TTC549 (cell line): ENCODE measurements around the gene SHROOM2.

ENCODE experiments used
- FAIRE-seq: peaks from 2 replicates; lab custom pipeline; 2012; peaks lifted over from hg19 to GRCh38; lab: Jason Lieb, UNC

The SHROOM2 gene

DNA sequence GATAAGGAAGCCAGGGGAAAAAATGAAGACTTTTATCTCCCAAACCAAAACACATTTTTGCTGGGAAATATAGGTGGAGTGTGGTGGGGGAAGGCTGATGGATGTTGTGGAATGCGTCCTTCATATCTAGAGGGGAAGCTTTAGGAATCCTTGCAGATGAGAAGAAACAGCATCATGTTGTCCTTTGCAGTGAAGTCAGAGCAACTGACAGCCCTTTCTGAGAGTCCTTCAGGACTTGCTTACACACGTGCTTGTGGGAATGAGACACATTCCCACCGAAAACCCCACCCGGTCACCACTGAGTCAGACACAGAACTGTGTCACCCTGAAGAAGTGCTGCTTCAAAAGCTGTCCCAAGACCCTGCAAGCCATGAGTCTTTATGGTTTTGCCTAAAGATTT lies 81.5 kb downstream of the SHROOM2 start:
- FAIRE-seq = no peak

DNA sequence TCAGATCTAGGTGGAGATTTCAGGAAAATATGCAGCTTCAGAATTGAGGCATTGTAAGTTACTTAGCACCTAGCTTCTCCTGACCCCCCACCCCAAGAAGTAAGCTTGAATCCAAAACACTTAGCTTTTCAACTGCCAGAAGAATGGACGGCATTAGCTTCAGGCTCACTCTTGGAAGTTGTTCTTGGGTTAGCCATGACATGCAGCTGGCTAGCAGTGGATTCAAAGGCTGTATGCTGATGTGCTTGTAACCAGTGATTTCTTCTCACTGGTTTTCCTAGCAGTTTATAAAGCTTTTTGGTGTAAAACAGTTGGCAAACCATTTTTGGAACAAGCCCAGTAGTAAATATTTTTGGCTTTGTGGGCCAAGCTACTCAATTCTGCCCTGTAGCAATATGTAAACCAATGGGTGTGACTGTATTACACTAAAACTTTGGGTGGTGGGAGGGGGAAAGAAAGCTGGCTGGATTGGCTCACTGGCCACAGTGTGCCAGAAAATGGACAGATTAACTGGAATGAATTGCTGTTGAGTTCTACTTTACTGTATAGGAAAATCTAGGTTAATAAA lies 85.6 kb downstream of the SHROOM2 start:
- FAIRE-seq = no peak

DNA sequence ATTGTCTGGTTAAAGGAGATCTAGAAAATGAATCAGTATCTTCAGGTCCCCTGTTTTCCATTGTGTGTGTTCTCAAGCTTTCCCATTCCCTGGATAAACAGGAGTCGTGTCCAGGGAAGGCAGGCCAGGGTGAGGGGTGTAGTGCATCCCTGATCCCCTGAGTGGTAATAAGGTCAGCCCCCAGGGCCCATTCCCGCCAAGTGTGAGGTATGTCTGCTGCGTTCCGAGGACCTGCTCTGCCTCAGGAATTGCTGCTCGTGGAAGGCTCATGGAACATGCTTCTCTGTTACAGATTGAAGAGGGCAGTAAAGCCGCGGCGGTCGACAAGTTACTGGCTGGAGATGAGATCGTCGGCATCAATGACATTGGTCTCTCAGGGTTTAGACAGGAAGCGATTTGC lies 87.1 kb downstream of the SHROOM2 start:
- no peak for FAIRE-seq

DNA sequence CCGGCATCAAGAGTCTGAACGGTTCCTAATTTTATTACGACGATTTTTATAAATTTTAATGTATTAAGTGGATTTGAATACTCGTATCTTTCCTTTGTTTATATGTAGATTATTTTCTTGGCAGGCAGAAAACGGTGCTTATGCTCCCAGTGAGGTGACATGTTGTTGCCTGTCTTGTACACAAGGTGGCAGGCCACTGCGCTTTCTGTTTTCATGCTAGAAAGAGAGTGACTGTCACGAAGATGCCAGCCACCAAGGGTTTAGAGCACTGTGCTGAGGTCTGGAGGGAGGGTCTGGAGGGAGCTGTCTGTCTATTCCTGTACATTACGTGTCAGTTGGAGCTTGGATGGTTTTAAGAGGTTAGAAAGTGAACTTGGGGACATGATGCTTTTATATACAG lies 87.7 kb downstream of the SHROOM2 start:
- no peak for FAIRE-seq

DNA sequence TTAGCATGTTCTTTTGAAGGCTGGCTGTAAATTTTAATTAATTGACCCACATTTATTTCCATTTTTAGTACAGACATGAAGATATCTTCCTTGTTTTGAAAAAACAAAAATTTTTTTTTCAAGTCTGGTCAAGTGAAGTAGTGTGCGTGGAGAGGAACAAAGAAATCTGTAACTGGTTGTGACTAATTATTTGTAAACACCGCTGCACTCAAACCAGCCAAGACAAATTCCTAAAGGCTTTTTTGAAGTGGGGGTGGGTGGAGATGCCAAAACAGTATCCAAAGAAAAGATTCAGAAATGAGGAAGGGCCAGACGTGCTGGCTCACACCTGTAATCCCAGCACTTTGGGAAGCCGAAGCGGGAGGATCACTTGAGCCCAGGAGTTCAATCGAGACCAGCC lies 88.3 kb downstream of the SHROOM2 start:
- no peak for FAIRE-seq

DNA sequence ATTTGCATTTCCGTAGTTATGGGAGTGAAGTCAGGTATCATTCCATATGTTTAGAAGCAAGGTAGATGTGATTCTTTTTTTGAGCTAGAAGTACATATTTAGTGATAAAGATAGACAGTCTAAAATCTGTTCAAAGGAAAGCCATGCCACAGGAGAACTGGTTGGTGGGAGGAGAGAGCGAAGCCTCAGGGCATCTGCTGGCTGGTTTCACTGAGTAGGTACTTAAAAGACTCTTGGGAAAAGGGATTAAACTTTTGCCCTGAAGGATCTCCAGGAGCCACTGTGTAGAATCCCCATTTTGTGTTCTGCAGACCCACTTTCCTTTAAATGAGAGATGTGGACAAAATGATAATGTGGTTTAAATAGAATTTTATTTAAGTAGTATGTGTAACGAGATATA lies 89.6 kb downstream of the SHROOM2 start:
- no peak for FAIRE-seq

DNA sequence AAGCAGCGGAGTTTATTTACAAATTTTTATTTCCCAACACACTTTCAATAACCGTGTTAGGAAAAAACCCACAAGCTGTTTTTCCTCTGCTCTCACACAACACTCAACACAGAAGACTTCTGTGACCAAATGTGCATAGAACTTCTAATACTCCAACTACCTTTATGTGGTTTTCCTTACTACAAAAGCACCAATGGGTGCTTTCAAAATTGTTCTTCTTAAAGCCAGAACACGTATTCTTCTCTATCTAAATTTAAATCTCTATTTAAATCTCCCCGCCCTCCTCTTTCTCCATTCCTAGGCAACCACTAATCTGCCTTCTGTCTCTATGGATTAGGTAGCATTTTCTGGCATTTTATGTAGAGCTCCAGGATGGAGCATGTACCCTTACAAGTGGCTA lies 90.0 kb downstream of the SHROOM2 start:
- FAIRE-seq = no peak

DNA sequence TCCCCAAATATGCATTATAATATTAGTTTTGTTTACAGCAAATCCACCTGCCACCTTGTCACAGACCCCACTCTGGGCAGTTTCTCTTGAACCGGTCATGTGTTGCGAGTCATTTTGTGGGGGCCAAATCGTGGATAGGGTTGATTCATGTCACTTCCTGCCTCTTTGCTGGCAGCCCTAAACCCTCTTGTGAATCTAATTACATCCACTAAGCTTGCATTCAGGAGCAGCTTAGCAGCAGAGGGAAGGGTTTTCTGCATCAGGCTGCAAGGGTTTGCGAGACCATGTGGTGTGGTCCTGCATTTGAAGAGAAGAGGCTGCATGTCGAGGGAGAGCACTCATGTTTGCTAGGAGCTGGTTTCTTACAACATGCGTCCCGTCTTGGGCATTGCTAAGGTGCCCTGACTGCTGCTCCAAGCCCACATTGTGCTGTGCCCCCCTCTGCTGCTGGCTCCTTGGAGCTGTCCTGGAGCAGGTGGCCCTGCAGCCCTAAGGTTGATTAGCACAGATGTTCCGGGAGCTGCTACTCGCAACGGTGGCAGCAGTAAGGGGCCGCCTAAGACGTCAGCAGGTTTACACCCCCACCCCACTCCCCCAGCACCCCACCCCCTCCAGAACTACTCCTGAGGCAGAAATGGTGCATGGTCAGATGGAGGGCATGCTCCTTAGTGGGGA lies 92.1 kb downstream of the SHROOM2 start:
- FAIRE-seq = no peak

DNA sequence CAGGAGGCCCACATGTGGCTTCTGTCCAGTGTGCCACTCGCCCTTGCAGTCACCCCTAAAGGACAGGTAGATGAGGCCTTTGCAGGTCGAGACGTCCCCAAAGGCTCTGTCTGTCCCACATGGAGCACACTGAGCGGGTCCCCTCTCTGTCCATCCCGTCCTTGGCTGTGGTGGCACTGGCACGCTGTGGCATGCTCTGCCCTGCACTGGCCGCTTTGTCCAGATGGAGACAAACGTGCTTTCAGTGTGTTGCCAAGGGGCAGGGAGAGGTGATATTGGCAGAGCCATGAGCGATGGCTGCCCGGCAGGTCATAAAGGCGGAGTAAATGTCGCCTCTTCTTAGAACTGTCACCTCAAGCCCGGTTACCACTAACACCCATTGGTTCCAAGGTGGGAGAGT lies 94.0 kb downstream of the SHROOM2 start:
- no peak for FAIRE-seq

DNA sequence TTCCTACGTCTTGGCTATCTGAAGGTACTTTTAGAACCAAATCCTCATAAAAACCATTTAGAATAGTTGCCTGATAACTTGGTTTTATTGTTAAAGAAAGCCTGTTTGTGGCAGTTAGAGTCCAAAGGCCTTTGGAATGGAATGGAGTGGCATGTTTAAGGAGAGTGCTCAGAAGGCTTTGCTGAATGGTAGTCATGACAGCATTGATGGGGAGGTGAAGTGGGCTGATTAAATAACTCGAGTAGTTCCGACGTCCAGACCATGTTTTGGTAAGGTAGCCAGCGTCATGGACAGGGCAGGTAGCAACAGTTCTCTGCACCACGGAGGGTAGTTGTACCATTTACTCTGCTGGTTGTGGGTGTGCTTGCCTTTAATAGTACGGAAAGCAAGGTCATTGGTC lies 94.6 kb downstream of the SHROOM2 start:
- FAIRE-seq = no peak

DNA sequence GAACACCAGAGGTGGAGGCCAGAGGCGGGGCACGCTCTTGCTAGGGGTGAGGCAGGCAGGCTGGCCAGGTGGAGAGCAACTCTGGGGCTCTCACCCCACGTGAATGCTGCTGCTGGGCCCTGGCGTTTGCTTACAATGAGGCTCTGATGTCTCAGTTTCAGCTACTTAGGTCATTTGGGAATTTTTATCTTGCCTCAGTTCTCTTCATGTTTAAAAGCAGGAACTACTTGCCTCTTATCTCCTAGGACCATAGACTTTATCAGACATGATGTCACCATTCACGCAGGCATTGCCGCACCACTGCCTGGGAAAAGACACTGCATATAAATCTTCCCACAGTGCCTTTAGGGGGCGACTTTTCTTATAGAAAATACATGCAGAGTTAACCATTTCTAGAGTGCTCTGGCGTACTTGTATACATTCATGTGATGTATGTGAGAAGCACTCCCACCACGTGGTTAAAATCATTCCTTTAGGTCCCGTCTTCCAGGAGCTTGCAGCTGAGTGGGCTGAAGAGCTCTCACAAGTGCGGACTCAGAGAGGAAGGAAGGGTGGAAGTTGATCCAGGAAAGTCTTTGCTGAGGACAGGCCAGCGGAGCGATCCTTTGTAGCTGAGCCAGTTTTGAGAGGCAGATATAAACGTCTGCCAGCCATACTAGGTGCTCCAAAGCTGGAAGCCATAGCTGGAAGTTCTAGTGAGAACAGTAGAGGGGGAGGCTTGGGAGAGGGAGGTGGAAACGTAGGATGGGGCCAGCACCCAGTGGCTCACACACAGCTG lies 96.6 kb downstream of the SHROOM2 start:
- no peak for FAIRE-seq

DNA sequence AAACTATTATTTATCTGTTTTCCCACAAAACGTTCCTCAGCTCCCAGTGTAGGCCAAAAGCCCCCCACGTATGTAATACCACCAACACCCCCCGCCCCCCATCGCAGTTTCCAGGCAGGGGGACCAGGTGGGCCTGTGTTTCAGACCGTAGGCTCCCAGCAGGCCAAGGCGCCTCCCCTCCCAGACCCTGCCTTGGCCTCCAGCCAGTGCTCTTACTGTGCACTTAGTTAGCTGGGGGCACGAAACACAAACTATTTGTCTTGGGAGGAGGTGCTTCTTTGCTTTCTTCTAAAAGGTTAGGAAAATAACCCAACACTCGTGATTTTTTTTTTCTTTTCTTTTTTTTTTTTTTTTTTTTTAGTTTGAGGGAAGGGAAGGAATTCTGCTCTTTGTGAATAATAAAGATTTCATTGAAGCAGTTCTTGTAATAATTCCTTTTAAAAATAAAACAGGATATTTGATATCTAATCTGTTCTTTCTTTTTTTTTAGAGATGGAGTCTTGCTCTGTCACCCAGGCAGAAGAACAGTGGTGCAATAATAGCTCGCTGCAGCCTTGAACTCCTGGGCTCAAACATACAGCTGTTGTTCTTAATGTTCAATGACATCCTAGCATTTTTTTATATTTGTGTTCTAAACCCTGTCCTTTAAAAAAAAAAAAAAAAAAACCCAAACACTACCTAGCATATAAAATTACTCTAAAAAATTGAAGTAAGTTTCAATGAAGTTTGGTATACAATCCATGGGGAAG lies 98.0 kb downstream of the SHROOM2 start:
- no peak for FAIRE-seq

DNA sequence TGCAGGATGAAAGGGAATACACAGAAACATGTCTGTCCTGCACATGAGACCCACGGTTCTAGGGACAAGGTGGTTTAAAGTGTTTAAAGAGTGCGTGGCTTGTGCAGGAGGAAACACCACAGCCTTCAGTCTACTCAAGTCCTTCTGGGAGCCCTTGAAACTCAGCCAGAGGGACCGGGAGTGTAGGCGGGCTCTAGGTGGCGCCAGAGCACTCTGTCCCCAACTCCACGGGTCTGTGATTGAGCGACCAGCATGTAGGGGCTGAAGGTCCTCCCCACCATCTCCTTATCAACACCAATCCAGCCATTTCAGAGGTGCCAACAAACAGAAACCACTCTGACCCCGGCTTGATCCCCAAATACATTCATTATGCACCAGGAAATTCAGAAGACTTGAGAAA lies 98.9 kb downstream of the SHROOM2 start:
- no peak for FAIRE-seq

DNA sequence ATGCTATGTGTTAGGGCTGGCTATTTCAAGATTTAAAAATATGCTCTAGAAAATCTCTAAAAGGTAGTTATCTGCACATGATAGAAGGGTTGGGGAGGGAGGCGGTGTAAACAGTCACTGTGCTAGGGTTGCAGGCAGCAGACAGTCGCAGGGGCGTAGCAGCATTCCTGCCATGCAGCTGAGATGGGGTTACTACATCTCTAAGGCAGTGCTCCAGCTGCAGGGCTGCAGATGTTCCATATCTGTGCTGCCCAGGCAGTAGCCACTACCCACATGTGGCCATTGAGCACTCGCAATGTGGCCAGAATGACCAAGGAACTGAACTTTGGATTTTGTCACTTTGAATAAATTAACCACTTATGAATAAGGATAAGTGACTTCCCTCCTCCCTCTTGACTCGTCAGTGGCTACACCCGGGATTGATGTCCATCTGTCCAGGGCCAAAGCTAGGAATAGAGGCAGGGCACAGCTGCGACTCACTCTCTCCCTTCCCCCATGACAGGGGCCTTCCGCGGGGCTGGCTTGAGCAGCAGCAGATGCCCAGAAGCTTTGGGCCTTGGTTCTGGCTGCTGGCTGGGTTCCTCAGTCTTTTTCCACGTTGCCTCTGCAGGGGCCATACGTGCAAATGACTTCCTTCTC lies 101.5 kb downstream of the SHROOM2 start:
- no peak for FAIRE-seq

DNA sequence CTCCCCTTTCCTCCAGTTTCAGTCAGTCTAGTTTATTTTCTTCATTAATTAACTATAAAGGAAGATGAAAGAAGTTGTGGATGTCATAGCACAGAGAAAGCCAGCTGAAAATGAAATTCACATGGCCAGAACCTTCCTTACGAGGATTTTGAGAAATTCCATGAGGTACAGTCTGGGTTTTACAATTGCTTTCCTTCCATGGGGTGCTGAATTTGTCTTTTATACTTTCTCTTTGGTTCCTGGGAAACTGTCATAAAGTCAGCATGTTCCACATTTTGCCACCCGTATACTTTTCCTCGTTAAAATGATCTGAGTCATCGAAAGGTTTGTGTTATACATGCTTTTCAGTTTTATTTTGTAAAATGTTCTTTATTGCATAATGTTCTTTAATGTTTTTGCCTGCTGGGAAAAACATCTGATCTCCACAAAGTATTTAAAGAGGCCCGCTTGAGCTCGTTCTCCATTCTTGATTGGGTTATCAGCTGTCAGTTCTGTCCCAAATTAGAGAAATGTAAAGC lies 102.8 kb downstream of the SHROOM2 start:
- no peak for FAIRE-seq

DNA sequence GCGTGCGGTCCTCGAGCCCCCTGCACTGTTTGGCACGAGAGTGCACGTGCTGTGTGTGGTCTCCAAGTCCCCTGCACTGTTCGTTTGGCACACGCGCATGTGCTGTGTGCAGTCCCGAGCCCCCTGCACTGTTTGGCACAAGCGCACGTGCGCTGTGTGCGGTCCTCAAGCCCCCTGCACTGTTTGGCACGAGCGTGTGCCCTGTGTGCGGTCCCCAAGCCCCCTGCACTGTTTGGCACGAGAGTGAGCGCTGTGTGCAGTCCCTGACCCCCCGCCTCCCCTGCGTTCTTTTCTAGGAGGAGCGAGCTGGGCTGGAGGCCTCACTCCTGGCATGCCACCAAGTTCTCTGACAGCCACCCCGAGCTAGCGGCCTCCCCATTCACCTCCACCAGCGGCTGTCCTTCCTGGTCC lies 104.5 kb downstream of the SHROOM2 start:
- no peak for FAIRE-seq

DNA sequence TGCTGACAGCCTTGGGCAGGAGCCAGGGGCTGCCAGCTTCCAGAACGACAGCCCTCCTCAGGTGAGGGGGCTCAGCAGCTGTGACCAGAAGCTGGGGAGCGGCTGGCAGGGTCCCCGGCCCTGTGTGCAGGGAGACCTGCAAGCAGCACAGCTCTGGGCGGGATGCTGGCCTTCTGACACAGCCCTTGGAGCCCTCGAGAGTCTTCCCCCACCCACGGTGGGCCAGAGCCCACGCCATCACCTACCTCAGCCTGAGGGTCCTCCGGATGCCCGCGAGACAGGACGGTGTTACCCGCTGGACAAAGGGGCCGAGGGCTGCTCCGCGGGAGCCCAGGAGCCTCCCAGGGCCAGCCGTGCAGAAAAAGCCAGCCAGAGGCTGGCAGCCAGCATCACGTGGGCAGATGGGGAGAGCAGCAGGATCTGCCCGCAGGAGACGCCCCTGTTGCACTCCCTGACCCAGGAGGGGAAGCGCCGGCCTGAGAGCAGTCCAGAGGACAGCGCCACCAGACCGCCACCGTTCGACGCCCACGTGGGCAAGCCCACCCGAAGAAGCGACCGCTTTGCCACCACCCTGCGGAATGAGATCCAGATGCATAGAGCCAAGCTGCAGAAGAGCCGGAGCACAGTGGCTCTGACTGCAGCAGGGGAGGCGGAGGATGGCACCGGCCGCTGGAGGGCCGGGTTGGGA lies 109.1 kb downstream of the SHROOM2 start:
- no peak for FAIRE-seq

DNA sequence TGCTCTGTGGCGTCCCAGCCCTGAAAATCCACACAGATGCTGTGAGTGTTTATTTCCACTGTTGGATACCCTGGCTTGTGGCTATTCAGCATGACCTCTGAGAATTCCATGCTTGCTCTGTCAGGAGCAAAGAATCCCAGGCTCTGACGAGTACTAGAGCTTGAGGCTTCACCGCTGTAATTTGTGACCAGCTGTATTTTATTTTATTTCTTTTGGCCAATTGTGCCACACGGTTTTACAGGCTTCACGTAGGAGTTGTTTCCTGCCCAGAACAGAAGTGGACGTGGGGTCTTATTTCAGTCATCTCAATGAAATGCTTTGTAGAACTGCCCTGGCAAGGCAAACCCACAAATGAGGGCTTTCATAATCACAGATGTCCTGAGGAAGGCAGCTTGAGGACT lies 111.5 kb downstream of the SHROOM2 start:
- no peak for FAIRE-seq

DNA sequence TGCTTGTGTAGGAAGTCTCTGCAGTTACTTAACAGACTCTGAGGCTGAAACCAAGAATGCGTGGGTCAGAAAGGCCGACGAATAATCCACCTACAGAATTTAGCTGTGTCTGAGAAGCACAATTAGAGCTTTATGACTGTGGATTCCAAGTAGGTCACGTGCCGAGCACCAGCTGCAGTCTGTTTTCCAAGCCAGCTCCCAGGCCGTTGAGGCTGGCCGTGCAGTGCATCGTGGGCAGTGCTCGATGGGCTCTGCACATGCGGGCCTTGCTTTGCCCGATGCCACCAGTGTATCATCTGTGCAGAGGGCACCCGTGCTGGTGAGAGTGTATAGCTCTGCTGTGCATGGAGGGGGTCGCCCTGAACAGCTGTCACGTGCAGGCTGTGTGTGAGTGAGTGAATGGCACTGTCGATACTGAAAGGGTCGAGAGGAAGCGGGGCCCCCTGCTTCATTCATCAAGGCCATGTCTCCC lies 113.4 kb downstream of the SHROOM2 start:
- no peak for FAIRE-seq

DNA sequence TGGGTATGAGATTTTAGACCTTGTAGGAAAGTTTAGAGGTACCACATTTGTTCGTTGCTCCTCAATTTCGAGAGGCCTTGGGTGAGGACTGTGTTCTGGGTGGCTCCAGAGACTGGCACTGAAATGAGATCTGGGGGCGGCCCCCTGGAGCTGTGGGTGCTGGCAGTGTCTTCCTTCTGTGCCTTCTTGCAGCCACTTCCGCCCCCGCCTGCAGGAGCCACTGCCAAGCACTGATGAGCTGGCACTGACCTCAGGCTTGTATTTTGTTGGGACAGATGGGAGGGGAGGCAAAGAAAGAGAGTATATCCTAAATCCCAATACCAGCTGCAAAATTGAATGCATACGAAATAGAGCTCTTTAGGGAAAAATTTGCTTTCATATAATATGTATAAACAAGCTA lies 116.4 kb downstream of the SHROOM2 start:
- FAIRE-seq = no peak

DNA sequence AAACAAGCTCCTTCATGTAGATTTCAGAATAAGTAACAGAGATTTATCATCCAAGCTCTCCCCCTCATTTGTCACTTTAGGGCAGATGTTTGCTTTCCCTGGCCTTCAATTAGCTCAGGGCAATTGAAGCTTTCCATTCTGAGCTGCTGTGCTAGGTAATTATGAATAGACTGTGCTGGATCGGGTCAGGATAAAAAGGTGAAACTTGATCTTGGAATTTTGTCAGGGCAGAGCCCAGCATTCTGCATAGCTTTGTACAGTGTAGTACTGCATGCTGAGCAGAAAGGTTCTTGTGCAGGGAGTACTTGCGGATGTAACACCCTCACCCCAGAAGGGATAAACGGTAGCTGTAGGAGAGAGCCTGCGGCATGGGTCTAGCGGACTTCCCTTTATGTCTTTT lies 116.9 kb downstream of the SHROOM2 start:
- no peak for FAIRE-seq

DNA sequence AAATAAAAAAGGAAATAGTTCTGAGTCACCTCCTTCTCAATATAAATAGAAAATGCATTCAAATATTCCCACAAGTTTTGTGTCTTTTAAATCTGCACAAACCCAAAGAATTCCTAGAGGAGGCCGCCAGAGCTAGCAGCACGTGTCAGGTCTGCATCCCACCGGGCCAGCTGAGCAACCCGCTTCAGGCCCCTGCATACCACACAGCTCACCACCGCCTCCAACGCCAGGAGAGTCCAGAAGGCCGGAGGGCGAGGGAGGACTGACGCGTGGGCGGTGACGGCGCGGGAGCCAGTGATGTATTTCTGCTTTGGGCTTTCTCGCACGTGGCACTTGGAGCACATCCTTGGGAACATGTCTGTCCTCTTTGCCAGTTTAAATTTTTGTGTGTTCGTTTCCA lies 119.1 kb downstream of the SHROOM2 start:
- no peak for FAIRE-seq
